Skin epidermis (tissue), 12 donors: Measurements from ENCODE around the gene TSPO2.

Source experiments
- H3K27ac ChIP-seq, 21 experiments: fragments of 200-600 bp; sonication (generic) in 11 of 21; one replicate each; pipeline ENCODE4 v1.5.0; 2020; ENCODE audit warnings: mild to moderate bottlenecking in 3 of 21, inconsistent platforms in 2 of 21, moderate library complexity in 2 of 21
- H3K4me3 ChIP-seq, 7 experiments: fragments of 200-600 bp; sonication (generic) in 2 of 7; one replicate each; pipeline ENCODE4 v1.5.0; 2020; ENCODE audit warnings: inconsistent platforms in 2 of 7, mild to moderate bottlenecking in 2 of 7, moderate library complexity in 1 of 7

The TSPO2 gene

GRCh38 chr6:41047745-41048732 is 5.8 kb downstream of the TSPO2 start:
- H3K27ac ChIP-seq: no peak overlapping the region
- no peak overlapping the region for H3K4me3 ChIP-seq

GRCh38 chr6:41049521-41049920 is 7.3 kb downstream of the TSPO2 start:
- H3K27ac ChIP-seq: no peak overlapping the region
- no peak overlapping the region for H3K4me3 ChIP-seq

- Histone ChIP-seq H3K27ac (no peak overlapping the region), H3K4me3 (no peak overlapping the region)
These were observed 7.7 kb downstream of the TSPO2 start for GRCh38 chr6:41049955-41050354.

- Histone ChIP-seq H3K4me3 (no peak overlapping the region), H3K27ac (no peak overlapping the region)
These were observed 8.3 kb downstream of the TSPO2 start for GRCh38 chr6:41050536-41050935.

GRCh38 chr6:41051873-41052272 is 9.6 kb downstream of the TSPO2 start:
- H3K4me3 ChIP-seq: no peak overlapping the region
- H3K27ac ChIP-seq: peak overlapping the region in 1 of 21 experiments; percentile 42

- peak within 1 kb of the TSS in 1 of 21 experiments; percentile 42 for H3K27ac ChIP-seq
- no peak within 1 kb of the TSS for H3K4me3 ChIP-seq
These were observed 10.8 kb downstream of the TSPO2 start, which contains the start of gene APOBEC2 for GRCh38 chr6:41053041-41053440. Gene APOBEC2, plus strand, starts transcription at chr6:41053202. Its CDS starts 146 bp downstream, at chr6:41053348.

- H3K4me3 ChIP-seq: no peak overlapping the region
- H3K27ac ChIP-seq: no peak overlapping the region
These were observed 12.2 kb downstream of the TSPO2 start for GRCh38 chr6:41054511-41054910.

GRCh38 chr6:41055149-41055548 is 12.9 kb downstream of the TSPO2 start:
- Histone ChIP-seq H3K27ac (no peak overlapping the region), H3K4me3 (no peak overlapping the region)

GRCh38 chr6:41056768-41057490 is 14.7 kb downstream of the TSPO2 start:
- no peak overlapping the region for H3K4me3 ChIP-seq
- no peak overlapping the region for H3K27ac ChIP-seq

GRCh38 chr6:41058783-41059181 is 16.5 kb downstream of the TSPO2 start:
- Histone ChIP-seq H3K27ac (no peak overlapping the region), H3K4me3 (no peak overlapping the region)

GRCh38 chr6:41059556-41059955 is 17.3 kb downstream of the TSPO2 start:
- no peak overlapping the region for H3K4me3 ChIP-seq
- no peak overlapping the region for H3K27ac ChIP-seq

- no peak overlapping the region for H3K27ac ChIP-seq
- H3K4me3 ChIP-seq: no peak overlapping the region
These were observed 19.0 kb downstream of the TSPO2 start for GRCh38 chr6:41061196-41061726.

- no peak overlapping the region for H3K4me3 ChIP-seq
These were observed 19.8 kb downstream of the TSPO2 start for GRCh38 chr6:41062056-41062455.

GRCh38 chr6:41063884-41064285 is 21.6 kb downstream of the TSPO2 start:
- no peak overlapping the region for H3K27ac ChIP-seq
- H3K4me3 ChIP-seq: no peak overlapping the region

More at GRCh38 chr6:41062056-41062455, 19.8 kb downstream of the TSPO2 start:
- H3K27ac ChIP-seq: no peak overlapping the region

GRCh38 chr6:41064841-41065240 is 22.6 kb downstream of the TSPO2 start:
- H3K4me3 ChIP-seq: no peak overlapping the region

GRCh38 chr6:41065550-41066026 is 23.3 kb downstream of the TSPO2 start:
- H3K4me3 ChIP-seq: no peak overlapping the region
- H3K27ac ChIP-seq: no peak overlapping the region

More at GRCh38 chr6:41064841-41065240, 22.6 kb downstream of the TSPO2 start:
- H3K27ac ChIP-seq: no peak overlapping the region

- Histone ChIP-seq H3K27ac (no peak overlapping the region), H3K4me3 (no peak overlapping the region)
These were observed 24.6 kb downstream of the TSPO2 start for GRCh38 chr6:41066867-41067304.

GRCh38 chr6:41071501-41071922 is 29.2 kb downstream of the TSPO2 start:
- Histone ChIP-seq H3K27ac (peak overlapping the region; percentile 84 to 100 (median 98)), H3K4me3 (peak overlapping the region; percentile 70 to 99 (median 93))

GRCh38 chr6:41071923-41072835 is 29.9 kb downstream of the TSPO2 start, which contains the start of gene OARD1:
Gene OARD1, minus strand, starts transcription at chr6:41072356. Its CDS starts 722 bp downstream, at chr6:41071634.
- Histone ChIP-seq H3K4me3 (peak within 1 kb of the TSS; percentile 70 to 99 (median 93)), H3K27ac (peak within 1 kb of the TSS; percentile 93 to 100 (median 98))
